ENCODE results near the gene F8.

F8 gene

GRCh38 chrX:155022585-155022984 lies at the start of gene F8:
Gene F8, minus strand, starts transcription at chrX:155022723. Its CDS starts 171 bp downstream, at chrX:155022552.
- DNase-seq, result no peak

- DNase-seq, result no peak
These were observed 49.3 kb upstream of the F8 start for GRCh38 chrX:155071694-155072280.

- DNase-seq, result peak; percentile 91
These were observed 48.6 kb upstream of the F8 start, which contains the start of the genes BRCC3, CMC4 and MTCP1 for GRCh38 chrX:155070975-155071693. Gene BRCC3, plus strand, starts transcription at chrX:155071508. Its CDS starts 20 bp downstream, at chrX:155071528. Gene CMC4, minus strand, starts transcription at chrX:155071136. Its CDS starts 7,113 bp downstream, at chrX:155064023. Gene MTCP1, minus strand, starts transcription at chrX:155071136. Its CDS starts 5,126 bp downstream, at chrX:155066010.

GRCh38 chrX:155070663-155070974 lies 48.1 kb upstream of the F8 start:
- DNase-seq, result no peak

GRCh38 chrX:155070038-155070437 lies 47.5 kb upstream of the F8 start:
- no peak for DNase-seq

- DNase-seq, result no peak
These were observed 46.9 kb upstream of the F8 start for GRCh38 chrX:155069414-155069813.

GRCh38 chrX:155068165-155068564 lies 45.6 kb upstream of the F8 start:
- DNase-seq, result no peak

GRCh38 chrX:155065035-155065734 lies 42.7 kb upstream of the F8 start:
- no peak for DNase-seq

GRCh38 chrX:155061760-155062159 lies 39.2 kb upstream of the F8 start:
- no peak for DNase-seq

GRCh38 chrX:155056877-155057792 lies 34.6 kb upstream of the F8 start:
- DNase-seq, result peak; percentile 81

GRCh38 chrX:155056471-155056870 lies 33.9 kb upstream of the F8 start:
- peak; percentile 62 for DNase-seq

- no peak for DNase-seq
These were observed 33.0 kb upstream of the F8 start for GRCh38 chrX:155055494-155055893.

GRCh38 chrX:155054255-155054654 lies 31.7 kb upstream of the F8 start:
- DNase-seq, result no peak

- no peak for DNase-seq
These were observed 31.1 kb upstream of the F8 start for GRCh38 chrX:155053656-155054055.

GRCh38 chrX:155052738-155053498 lies 30.4 kb upstream of the F8 start:
- no peak for DNase-seq

GRCh38 chrX:155048977-155049619 lies 26.6 kb upstream of the F8 start:
- DNase-seq, result peak; percentile 66

GRCh38 chrX:155046811-155047528 lies 24.4 kb upstream of the F8 start:
- DNase-seq, result no peak

- DNase-seq, result no peak
These were observed 23.7 kb upstream of the F8 start for GRCh38 chrX:155046129-155046810.

- DNase-seq, result no peak
These were observed 13.2 kb upstream of the F8 start for GRCh38 chrX:155035688-155036087.

- no peak for DNase-seq
These were observed 9.1 kb upstream of the F8 start for GRCh38 chrX:155031657-155032056.

Measured in activated effector memory CD4-positive, alpha-beta T cell treated with anti-CD3 and anti-CD28 coated beads, Interleukin-2, amount 50 U/mL, for 16 hours (primary cell).